ENCODE results near the gene SKAP2. TPM values are rescaled to one million over a fixed set of nuclear protein-coding genes. Genes with fewer than 3 reads are reported as not detected.

SKAP2 gene
- total and polyA plus RNA-seq, 2 of the 4 experiments (the other 2 are of a cell fraction) = 5.7 to 7.4 TPM

GRCh38 chr7:26655781-26656180 lies 208.6 kb downstream of the SKAP2 start:
- no peak overlapping the region for H3K56ac ChIP-seq (ENCODE audit: extremely low read depth, insufficient read depth, low read length)
- no peak overlapping the region for H4K5ac ChIP-seq (ENCODE audit: low read depth, low read length)
- H4K20me1 ChIP-seq (ENCODE audit: insufficient read depth, low read length) = no peaks in the 10 kb centered on the region
- ChIA-PET CTCF (interaction anchor here (1.7 kb wide), 1 partner anchor 290 kb away, joined by 4 read pairs; no protein-coding TSS in a partner anchor), POLR2A (ENCODE audit: unreplicated experiment) (no interaction called here)
- intact Hi-C loops (cut with micrococcal nuclease) (no loop called here), in situ Hi-C loops (cut with MboI; ENCODE audit: low sequenced_read_pairs) (loop anchor here (10.0 to 25.0 kb wide), 3 partner anchors 291 to 568 kb away; partner anchors contain the start of genes CBX3 and HNRNPA2B1), dilution Hi-C loops (cut with HindIII; ENCODE audit: low sequenced_read_pairs, unreplicated experiment) (no loop called here)
- peaks cover 2% of the 10 kb centered on the region for H3K27me3 ChIP-seq (ENCODE audit: control insufficient read depth, insufficient read depth, low read length)
- no peak for TF ChIP-seq RFX5 (IDR thresholded peaks at IDR 0.05; ENCODE audit: low read depth, low read length)
- TF ChIP-seq ELK1 (IDR thresholded peaks at IDR 0.05; ENCODE audit: borderline replicate concordance, low read depth, low read length) = no peak
- no peak for TF ChIP-seq MAFK (IDR thresholded peaks at IDR 0.05; ENCODE audit: low read depth, low read length)
- TF ChIP-seq MAZ (IDR thresholded peaks at IDR 0.05; ENCODE audit: borderline replicate concordance, low read depth, low read length) = no peak
- TF ChIP-seq FOS (IDR thresholded peaks at IDR 0.05; ENCODE audit: low read depth, low read length) = no peak
- TF ChIP-seq USF2 (IDR thresholded peaks at IDR 0.05; ENCODE audit: low read depth, low read length) = no peak
- TF ChIP-seq RCOR1 (IDR thresholded peaks at IDR 0.05; ENCODE audit: insufficient replicate concordance, low read length) = no peak
- no peak for TF ChIP-seq POLR2A (IDR thresholded peaks at IDR 0.05; ENCODE audit: low read depth, low read length)
- no peak overlapping the region for H2AFZ ChIP-seq (replicated peaks; ENCODE audit: low read length, poor library complexity)
- H3K4me1 ChIP-seq (ENCODE audit: control insufficient read depth, insufficient read depth, low read length) = no peaks in the 10 kb centered on the region
- no TSS peak for BruUV-seq (replicated peaks)
- no peaks in the 10 kb centered on the region for H3K79me1 ChIP-seq (ENCODE audit: low read depth in 1 of 2, low read length in 2 of 2)
- H3K14ac ChIP-seq (replicated peaks; ENCODE audit: low read depth, low read length) = no peak overlapping the region
- no peak overlapping the region for H2BK5ac ChIP-seq (ENCODE audit: low read depth, low read length, poor library complexity, severe bottlenecking)
- H3K4ac ChIP-seq (ENCODE audit: low read depth, low read length) = no peak overlapping the region
- H2BK120ac ChIP-seq (ENCODE audit: low read depth, low read length) = no peak overlapping the region
- H2BK15ac ChIP-seq (ENCODE audit: low read depth, low read length) = no peak overlapping the region
- H3K9me1 ChIP-seq (ENCODE audit: insufficient read depth, low read length) = peaks cover 2% of the 10 kb centered on the region; the same call in 1 of the 2 replicates
- no peak overlapping the region for H2AK9ac ChIP-seq (replicated peaks; ENCODE audit: low read depth, low read length, poor library complexity)
- ATAC-seq (ENCODE audit: low read depth) (no peak), DNase-seq (no peak)
- no peak overlapping the region for H4K91ac ChIP-seq (ENCODE audit: insufficient read depth, low read depth, low read length)
- H3K36me3 ChIP-seq (ENCODE audit: control insufficient read depth, insufficient read depth, low read length) = no peaks in the 10 kb centered on the region
- no peak overlapping the region for H2AK5ac ChIP-seq (ENCODE audit: low read depth, low read length)
- H3K18ac ChIP-seq (ENCODE audit: low read depth, low read length) = no peak overlapping the region
- H3K27ac ChIP-seq (ENCODE audit: insufficient read depth, low read length) = no peak overlapping the region
- H3K9ac ChIP-seq (ENCODE audit: low read depth, low read length) = no peak overlapping the region
- WGBS, 2 experiments (ENCODE audit: extremely low coverage in 2 of 2, insufficient read length in 1 of 2) = 100% methylated on average over 1 of the region's 2 CpGs; no CpG with 5 or more reads in 1 of the 2 experiments
- no peak overlapping the region for H4K8ac ChIP-seq (ENCODE audit: low read depth in 2 of 2, low read length in 2 of 2)
- H3K9me3 ChIP-seq (ENCODE audit: control insufficient read depth, insufficient read depth, low read length) = no peaks in the 10 kb centered on the region
- H3K4me2 ChIP-seq (ENCODE audit: low read depth, low read length) = no peak overlapping the region
- no peak overlapping the region for H3K23ac ChIP-seq (ENCODE audit: low read depth, low read length)
- H2BK20ac ChIP-seq (ENCODE audit: low read depth, low read length) = no peak overlapping the region
- H3K4me3 ChIP-seq (ENCODE audit: insufficient read depth, low read depth, low read length) = no peak overlapping the region
